Suppressor macrophage treated with lipopolysaccharide for 1 hour (primary cell): ENCODE measurements around the gene LHFPL4.
"Not testable (repeated sequence)": the region's sequence is repeated elsewhere in the genome, so short reads cannot be mapped to it uniquely, and the experiment has no call there.

Experiments used
- DNase-seq, 3 donors: peaks; one replicate each; pipeline ENCODE4 v3.0.0-alpha.2; 2020 to 2022

The LHFPL4 gene

GRCh38 chr3:9534429-9534828, 19.2 kb downstream of the LHFPL4 start:
- DNase-seq = no peak

DNA sequence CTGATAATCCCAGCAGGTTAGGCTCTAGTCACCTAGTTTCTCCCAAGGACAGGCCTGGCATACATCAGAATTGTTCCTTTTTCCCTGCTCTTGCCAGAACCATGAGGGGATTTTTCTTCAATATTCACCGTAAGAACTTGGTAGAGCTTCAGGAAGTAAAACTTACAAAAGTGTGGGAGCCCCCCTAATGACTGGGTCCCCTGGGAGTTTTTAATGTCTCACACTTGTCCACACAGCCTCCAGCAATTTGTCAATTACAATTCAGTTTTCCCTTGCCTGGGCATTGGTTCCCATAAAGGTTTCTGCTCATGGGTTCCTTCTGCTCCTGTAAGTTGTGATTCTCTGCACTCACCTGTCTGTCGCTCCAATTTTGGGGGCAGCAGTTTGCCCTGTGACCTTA, 28.5 kb downstream of the LHFPL4 start:
- DNase-seq = peak in 1 of 3 donors; percentile 5

- DNase-seq = no peak
These were observed 38.7 kb downstream of the LHFPL4 start for GRCh38 chr3:9514956-9515355.

GRCh38 chr3:9514306-9514705, 39.3 kb downstream of the LHFPL4 start:
- DNase-seq = no peak

- no peak for DNase-seq
These were observed 41.1 kb downstream of the LHFPL4 start for GRCh38 chr3:9512456-9513045.

DNA sequence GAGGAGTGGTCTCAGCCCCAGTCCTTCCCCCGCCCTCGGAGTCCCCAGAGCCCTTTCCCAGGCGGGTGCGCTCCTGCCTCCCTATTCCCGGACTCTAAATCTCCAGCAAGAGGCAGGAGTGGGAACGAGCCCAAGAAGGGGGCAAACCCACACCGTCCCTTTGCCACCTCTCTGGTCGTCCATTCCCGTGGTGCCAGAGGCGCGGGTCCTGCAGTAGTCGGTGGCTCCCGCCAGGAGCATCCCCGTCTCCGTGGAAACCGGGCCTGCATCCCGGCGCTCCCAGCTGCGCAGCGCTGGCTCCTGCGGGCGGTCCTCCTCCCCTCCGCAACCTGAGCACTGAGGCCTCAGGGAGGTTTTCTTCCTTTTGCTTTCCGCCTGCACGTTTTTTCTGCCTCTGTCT, 44.8 kb downstream of the LHFPL4 start:
- no peak for DNase-seq

DNA sequence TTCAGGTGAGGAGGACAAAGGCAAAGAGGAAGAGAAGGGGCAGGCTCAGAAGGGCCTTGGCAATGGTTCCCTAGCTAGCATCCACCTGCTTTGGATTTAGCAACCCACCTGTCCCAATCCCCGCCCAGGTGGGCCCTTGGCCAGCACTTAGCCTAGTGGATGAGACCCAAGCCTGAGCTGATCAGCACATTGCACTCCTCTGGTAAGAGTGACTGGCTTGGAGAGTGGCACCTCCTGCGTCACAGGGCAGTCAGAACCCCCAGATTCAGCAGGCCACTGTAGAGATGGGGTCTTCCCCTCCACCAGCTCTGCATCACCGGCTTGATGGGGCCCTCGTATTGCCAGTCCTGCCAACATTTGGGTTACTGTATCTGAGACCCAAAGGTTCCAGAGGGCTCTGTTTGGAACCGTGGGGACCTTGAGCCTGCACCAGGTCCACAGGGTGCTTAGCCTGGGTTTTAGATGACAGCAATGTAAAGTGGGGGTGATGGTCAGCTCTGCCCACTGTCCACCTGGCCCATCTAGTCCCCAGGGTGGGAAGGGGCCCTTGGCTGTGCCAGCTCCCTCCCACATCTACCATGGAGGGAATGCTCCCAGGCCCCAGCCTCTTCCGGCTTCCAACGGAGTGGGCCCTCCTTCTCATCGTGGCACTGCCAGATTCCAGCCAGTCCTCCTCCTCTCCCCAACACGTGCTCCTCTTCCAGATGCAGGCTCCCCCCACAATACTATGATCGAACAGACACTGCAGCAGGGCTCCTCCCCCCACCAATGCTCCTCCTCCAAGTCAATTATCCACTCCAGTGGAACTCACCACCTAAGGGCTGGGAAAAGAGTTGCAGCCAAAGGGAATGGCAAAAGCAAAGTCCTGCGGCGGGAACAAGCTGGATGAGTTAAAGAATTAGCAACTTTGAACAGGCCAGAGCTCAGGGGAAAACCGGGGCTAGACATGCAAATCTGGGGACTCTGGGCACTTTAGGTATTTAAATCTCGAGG, 45.7 kb downstream of the LHFPL4 start:
- DNase-seq = no peak

GRCh38 chr3:9503283-9503682, 50.3 kb downstream of the LHFPL4 start:
- peak; percentile 70 to 78 (median 73) for DNase-seq

DNA sequence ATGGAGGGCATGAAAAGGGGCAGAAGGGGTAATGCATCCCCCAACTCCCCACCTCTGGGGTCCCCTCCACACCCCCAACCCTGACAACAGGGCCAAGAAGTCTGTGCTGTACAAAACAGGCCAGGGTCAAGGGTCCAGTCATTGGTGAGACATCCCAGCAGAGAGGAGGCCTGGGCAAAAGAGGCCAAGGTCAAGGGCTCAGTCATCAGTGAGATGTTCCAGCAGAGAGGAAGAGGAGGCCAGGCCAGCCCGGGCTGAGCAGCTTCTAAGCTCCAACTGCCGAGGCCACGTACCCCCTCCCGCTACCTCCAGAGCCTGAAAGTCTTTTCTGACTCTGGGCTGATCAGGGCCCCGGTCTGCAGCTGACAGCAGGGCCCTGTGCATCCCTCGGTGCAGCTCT, 52.4 kb downstream of the LHFPL4 start:
- no peak for DNase-seq

GRCh38 chr3:9500108-9501050, 53.2 kb downstream of the LHFPL4 start:
- DNase-seq = peak; percentile 68 to 92 (median 77)

- no peak for DNase-seq
These were observed 54.0 kb downstream of the LHFPL4 start for GRCh38 chr3:9499455-9500107.

GRCh38 chr3:9498781-9499180, 54.8 kb downstream of the LHFPL4 start:
- DNase-seq = no peak

DNA sequence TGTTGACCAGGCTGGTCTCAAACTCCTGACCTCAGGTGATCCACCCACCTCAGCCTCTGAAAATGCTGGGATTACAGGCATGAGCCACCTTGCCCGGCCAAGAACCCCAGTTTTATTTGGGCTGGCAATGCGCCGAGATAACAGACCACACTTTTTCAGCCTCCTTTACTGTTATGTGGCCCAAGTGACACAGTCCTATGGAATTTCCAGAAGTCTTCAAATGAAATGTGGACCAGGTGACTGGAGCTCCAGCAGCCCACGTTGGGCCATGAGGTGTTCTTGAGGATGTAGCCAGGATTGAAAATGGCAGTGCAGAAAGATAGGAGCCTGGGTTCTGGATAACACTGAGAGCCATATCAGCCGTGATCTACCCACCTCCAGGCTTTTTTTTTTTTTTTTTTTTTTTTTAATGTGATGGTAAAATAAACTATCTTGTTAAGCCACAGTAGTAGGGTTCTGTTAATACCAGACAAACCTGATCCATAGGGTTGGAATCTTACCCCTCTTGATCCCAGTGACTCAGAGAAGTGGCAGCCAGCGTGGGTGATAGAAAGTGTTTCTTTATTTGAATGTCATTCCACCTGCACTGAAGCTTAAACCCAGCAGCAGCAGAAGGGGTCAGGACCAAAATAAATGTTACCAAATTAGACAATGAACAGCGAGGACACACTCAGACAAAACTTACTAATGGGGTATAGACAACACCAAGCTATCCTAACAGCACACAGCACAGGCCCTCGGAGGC, 55.6 kb downstream of the LHFPL4 start:
- DNase-seq = no peak

DNA sequence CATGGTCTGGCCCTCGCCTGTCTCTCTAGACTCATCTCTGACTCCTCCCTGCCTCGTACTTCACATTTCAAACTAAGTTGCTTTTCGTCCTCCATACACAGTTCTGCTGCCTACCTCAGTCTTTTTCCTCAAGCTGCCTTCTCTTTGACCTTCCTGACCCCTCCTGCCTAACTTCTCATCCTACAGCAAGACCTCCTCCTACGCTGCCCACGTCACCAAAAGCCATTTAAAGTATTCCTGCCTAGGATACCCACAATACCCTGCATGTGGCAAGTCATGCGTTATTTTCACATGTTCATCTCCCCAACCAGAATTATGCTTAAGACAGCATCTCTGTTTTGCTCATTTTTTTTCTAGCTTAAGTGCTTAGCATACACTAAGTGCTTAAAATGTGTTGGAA, 56.7 kb downstream of the LHFPL4 start:
- no peak for DNase-seq

GRCh38 chr3:9494036-9494435, 59.6 kb downstream of the LHFPL4 start:
- DNase-seq = not testable (repeated sequence)

GRCh38 chr3:9491506-9491905, 62.1 kb downstream of the LHFPL4 start:
- DNase-seq = no peak

- DNase-seq = no peak
These were observed 68.4 kb downstream of the LHFPL4 start for GRCh38 chr3:9485248-9485647.

DNA sequence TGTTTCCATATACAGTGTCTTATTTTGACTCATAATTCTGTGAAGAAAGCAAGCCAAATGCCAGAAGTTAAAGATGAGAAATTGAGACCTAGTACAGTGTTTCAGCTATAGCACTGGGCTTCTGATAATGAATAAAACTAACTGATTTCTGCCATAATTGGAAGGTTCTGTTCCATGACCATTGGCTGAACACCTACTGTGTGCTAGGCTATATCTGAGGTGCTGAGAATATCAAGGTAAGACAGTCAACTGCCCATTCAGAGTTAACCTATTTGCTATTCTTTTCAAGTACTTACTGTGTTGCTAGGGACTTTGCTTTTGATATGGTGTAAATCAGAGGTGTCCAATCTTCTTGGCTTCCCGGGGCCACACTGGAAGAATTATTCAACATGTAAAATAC, 73.4 kb downstream of the LHFPL4 start:
- DNase-seq = no peak

GRCh38 chr3:9476935-9477334, 76.7 kb downstream of the LHFPL4 start:
- DNase-seq = no peak

DNA sequence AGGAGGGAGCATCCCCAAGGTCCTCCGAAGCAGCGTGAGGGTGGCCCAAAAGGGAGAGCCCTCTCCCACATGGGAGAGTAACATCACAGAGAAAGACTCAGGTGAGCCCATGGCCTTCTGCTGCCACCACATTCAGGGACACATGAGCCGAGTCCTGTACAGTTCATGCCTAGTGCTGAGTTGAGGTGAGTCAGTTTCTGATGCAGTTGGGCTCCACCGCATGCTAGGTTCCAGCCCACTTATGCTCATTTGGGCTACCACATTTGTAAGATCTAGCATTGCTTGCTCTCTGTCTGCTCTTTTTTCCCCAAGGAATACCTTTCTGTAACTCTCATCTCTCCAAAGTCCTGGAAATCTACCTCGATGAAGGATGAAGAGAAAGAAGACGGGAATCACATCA, 79.1 kb downstream of the LHFPL4 start:
- no peak for DNase-seq

DNA sequence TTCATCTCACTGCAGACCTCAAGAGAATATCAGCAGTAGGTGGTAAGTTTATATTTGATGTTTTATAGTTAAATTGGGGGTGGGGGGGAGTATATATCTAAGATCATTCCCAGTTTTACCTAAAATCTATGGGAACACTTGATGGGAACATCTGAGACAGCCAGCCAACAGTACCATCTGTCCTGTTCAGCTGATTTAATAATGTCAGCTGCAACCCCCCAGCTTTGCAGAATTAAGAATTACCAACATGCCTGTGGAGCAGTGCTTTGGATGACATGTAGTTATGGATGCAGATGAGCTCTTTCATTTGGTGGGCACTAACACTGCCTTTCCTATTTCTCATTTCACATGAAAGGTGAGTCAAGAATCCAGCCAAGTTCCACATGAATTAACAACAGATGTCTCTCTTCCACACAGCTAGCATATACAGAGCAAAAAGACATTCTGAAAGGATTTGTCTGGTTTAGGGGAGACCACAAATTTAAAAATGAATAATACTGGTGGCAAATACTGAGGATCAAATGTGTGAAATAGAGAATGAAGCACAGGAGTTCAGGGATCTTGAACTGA, 80.0 kb downstream of the LHFPL4 start:
- no peak for DNase-seq
